ENCODE results near the gene AP3B1.

The AP3B1 gene

GRCh38 chr5:78243091-78243490 lies 51.4 kb downstream of the AP3B1 start:
- Histone ChIP-seq H3K4me3 (ENCODE audit: insufficient read depth, low read length, poor library complexity, severe bottlenecking) (no peak overlapping the region), H3K9me3 (ENCODE audit: insufficient read depth, low read length) (no peaks in the 10 kb centered on the region), H3K9ac (ENCODE audit: low read length) (no peak overlapping the region), H3K9me2 (replicated peaks; ENCODE audit: insufficient read depth, low read length) (no peaks in the 10 kb centered on the region), H3K27me3 (ENCODE audit: low read length) (no peaks in the 10 kb centered on the region), H3F3A (ENCODE audit: insufficient read depth) (0 out of 2 replicates have a peak, but pooled peaks cover 3% of the 10 kb centered on the region), H4K20me1 (ENCODE audit: low read depth, low read length) (no peaks in the 10 kb centered on the region), H3K36me3 (ENCODE audit: low read length) (no peaks in the 10 kb centered on the region), H3K27ac (ENCODE audit: low read depth, low read length) (no peak overlapping the region), H3K4me2 (ENCODE audit: low read depth, low read length, poor library complexity, severe bottlenecking) (no peak overlapping the region), H2AFZ (ENCODE audit: low read depth, low read length, severe bottlenecking) (no peak overlapping the region), H3K79me2 (ENCODE audit: insufficient read depth, low read length) (0 out of 2 replicates have a peak, but pooled peaks cover 3% of the 10 kb centered on the region)
- TF ChIP-seq, protein P1, sequence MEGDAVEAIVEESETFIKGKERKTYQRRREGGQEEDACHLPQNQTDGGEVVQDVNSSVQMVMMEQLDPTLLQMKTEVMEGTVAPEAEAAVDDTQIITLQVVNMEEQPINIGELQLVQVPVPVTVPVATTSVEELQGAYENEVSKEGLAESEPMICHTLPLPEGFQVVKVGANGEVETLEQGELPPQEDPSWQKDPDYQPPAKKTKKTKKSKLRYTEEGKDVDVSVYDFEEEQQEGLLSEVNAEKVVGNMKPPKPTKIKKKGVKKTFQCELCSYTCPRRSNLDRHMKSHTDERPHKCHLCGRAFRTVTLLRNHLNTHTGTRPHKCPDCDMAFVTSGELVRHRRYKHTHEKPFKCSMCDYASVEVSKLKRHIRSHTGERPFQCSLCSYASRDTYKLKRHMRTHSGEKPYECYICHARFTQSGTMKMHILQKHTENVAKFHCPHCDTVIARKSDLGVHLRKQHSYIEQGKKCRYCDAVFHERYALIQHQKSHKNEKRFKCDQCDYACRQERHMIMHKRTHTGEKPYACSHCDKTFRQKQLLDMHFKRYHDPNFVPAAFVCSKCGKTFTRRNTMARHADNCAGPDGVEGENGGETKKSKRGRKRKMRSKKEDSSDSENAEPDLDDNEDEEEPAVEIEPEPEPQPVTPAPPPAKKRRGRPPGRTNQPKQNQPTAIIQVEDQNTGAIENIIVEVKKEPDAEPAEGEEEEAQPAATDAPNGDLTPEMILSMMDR (IDR thresholded peaks at IDR 0.05; ENCODE audit: insufficient read depth, low read length, poor library complexity, severe bottlenecking), result no peak
- no peak for TF ChIP-seq EZH2phosphoT487 (conservative IDR thresholded peaks at IDR 0.05; ENCODE audit: low read length)

DNA sequence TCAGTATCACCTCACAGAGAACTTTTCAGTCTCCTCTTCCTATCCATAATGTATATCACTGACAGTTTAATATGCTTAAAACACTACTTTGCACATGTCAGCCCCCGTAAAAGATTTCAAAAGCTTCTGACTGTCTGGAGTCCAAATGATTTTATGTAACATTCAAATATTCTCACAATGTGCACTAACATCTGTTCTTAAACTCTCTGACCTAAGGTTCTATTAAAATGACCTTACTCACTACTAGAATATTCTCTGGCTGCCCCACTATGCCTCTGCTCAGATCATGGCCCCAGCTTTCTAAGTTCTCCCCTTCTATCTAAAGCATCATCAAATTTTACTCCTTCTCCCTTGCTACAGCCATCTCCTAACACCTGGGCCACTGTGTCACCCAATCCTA lies 52.5 kb downstream of the AP3B1 start:
- Histone ChIP-seq H3K9ac (ENCODE audit: low read length) (no peak overlapping the region), H3K9me2 (replicated peaks; ENCODE audit: insufficient read depth, low read length) (no peaks in the 10 kb centered on the region), H2AFZ (ENCODE audit: low read depth, low read length, severe bottlenecking) (no peak overlapping the region), H4K20me1 (ENCODE audit: low read depth, low read length) (no peaks in the 10 kb centered on the region), H3K4me2 (ENCODE audit: low read depth, low read length, poor library complexity, severe bottlenecking) (no peak overlapping the region), H3K27ac (ENCODE audit: low read depth, low read length) (no peak overlapping the region), H3F3A (ENCODE audit: insufficient read depth) (0 out of 2 replicates have a peak, but pooled peaks cover 3% of the 10 kb centered on the region), H3K79me2 (ENCODE audit: insufficient read depth, low read length) (0 out of 2 replicates have a peak, but pooled peaks cover 3% of the 10 kb centered on the region), H3K4me3 (ENCODE audit: insufficient read depth, low read length, poor library complexity, severe bottlenecking) (no peak overlapping the region), H3K9me3 (ENCODE audit: insufficient read depth, low read length) (no peaks in the 10 kb centered on the region), H3K36me3 (ENCODE audit: low read length) (no peaks in the 10 kb centered on the region), H3K27me3 (ENCODE audit: low read length) (no peaks in the 10 kb centered on the region)
- TF ChIP-seq, protein P1 (IDR thresholded peaks at IDR 0.05; ENCODE audit: insufficient read depth, low read length, poor library complexity, severe bottlenecking), result no peak
- TF ChIP-seq EZH2phosphoT487 (conservative IDR thresholded peaks at IDR 0.05; ENCODE audit: low read length), result no peak

DNA sequence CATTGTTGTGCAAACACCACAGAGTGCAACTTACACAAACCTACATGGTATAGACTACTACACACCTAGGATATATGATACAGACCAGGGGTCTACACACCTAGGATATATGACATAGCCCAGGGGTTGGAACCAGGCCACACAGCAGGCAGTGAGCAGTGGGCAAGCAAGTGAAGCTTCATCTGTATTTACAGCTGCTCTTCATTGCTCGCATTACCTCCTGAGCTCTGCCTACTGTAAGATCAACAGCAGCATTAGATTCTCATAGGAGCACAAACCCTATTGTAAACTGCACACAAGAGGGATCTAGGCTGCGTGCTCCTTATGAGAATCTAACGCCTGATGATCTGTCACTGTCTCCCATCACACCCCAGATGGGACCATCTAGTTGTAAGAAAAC lies 56.6 kb downstream of the AP3B1 start:
- H3K4me3 ChIP-seq (ENCODE audit: insufficient read depth, low read length, poor library complexity, severe bottlenecking), result no peak overlapping the region
- H3K4me2 ChIP-seq (ENCODE audit: low read depth, low read length, poor library complexity, severe bottlenecking), result no peak overlapping the region
- no peaks in the 10 kb centered on the region for H3K9me3 ChIP-seq (ENCODE audit: insufficient read depth, low read length)
- no peaks in the 10 kb centered on the region for H4K20me1 ChIP-seq (ENCODE audit: low read depth, low read length)
- H3K9me2 ChIP-seq (replicated peaks; ENCODE audit: insufficient read depth, low read length), result no peaks in the 10 kb centered on the region
- H3F3A ChIP-seq (ENCODE audit: insufficient read depth), result no peaks in the 10 kb centered on the region
- no peak for TF ChIP-seq EZH2phosphoT487 (conservative IDR thresholded peaks at IDR 0.05; ENCODE audit: low read length)
- TF ChIP-seq, protein P1 (IDR thresholded peaks at IDR 0.05; ENCODE audit: insufficient read depth, low read length, poor library complexity, severe bottlenecking), result no peak
- no peak overlapping the region for H3K9ac ChIP-seq (ENCODE audit: low read length)
- H3K79me2 ChIP-seq (ENCODE audit: insufficient read depth, low read length), result 0 out of 2 replicates have a peak, but pooled peaks cover 4% of the 10 kb centered on the region
- H3K27me3 ChIP-seq (ENCODE audit: low read length), result no peaks in the 10 kb centered on the region
- H2AFZ ChIP-seq (ENCODE audit: low read depth, low read length, severe bottlenecking), result no peak overlapping the region
- no peaks in the 10 kb centered on the region for H3K36me3 ChIP-seq (ENCODE audit: low read length)
- no peak overlapping the region for H3K27ac ChIP-seq (ENCODE audit: low read depth, low read length)

All from SU-DHL-6 (cell line).